Ishikawa (cell line): ENCODE measurements around the gene NEURL4.

Experiments
- CEBPB ChIP-seq: IDR thresholded peaks from 2 replicates; pipeline ENCODE4 v1.6.1; 2012
- CREB1 ChIP-seq: IDR thresholded peaks from 2 replicates; pipeline ENCODE4 v1.6.1; 2012; ENCODE audit warnings: low read depth
- EP300 ChIP-seq: IDR thresholded peaks from 2 replicates; pipeline ENCODE4 v1.6.1; 2012; ENCODE audit warnings: borderline replicate concordance
- MAX ChIP-seq: IDR thresholded peaks from 2 replicates; pipeline ENCODE4 v1.6.1; 2012
- RAD21 ChIP-seq: IDR thresholded peaks from 2 replicates; pipeline ENCODE4 v1.6.1; 2012; ENCODE audit warnings: low read depth
- TCF12 ChIP-seq: IDR thresholded peaks from 2 replicates; pipeline ENCODE4 v1.6.1; 2012; ENCODE audit warnings: low read depth
- YY1 ChIP-seq: IDR thresholded peaks from 2 replicates; pipeline ENCODE4 v1.6.1; 2012; ENCODE audit warnings: low read depth
- TF ChIP-seq, protein P1 (sequence below): IDR thresholded peaks from 2 replicates; pipeline ENCODE4 v1.6.1; 2012
- TF ChIP-seq, protein P2 (sequence below): IDR thresholded peaks from 2 replicates; pipeline ENCODE4 v1.6.1; 2012; ENCODE audit warnings: low read depth, mild to moderate bottlenecking

GRCh38 chr17:7312432-7313087 is 16.6 kb downstream of the NEURL4 start:
- TF ChIP-seq CREB1 = no peak
- TF ChIP-seq TCF12 = no peak
- TF ChIP-seq, protein P1, sequence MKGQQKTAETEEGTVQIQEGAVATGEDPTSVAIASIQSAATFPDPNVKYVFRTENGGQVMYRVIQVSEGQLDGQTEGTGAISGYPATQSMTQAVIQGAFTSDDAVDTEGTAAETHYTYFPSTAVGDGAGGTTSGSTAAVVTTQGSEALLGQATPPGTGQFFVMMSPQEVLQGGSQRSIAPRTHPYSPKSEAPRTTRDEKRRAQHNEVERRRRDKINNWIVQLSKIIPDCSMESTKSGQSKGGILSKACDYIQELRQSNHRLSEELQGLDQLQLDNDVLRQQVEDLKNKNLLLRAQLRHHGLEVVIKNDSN = no peak
- no peak for TF ChIP-seq RAD21
- TF ChIP-seq YY1 = no peak
- TF ChIP-seq, protein P2, sequence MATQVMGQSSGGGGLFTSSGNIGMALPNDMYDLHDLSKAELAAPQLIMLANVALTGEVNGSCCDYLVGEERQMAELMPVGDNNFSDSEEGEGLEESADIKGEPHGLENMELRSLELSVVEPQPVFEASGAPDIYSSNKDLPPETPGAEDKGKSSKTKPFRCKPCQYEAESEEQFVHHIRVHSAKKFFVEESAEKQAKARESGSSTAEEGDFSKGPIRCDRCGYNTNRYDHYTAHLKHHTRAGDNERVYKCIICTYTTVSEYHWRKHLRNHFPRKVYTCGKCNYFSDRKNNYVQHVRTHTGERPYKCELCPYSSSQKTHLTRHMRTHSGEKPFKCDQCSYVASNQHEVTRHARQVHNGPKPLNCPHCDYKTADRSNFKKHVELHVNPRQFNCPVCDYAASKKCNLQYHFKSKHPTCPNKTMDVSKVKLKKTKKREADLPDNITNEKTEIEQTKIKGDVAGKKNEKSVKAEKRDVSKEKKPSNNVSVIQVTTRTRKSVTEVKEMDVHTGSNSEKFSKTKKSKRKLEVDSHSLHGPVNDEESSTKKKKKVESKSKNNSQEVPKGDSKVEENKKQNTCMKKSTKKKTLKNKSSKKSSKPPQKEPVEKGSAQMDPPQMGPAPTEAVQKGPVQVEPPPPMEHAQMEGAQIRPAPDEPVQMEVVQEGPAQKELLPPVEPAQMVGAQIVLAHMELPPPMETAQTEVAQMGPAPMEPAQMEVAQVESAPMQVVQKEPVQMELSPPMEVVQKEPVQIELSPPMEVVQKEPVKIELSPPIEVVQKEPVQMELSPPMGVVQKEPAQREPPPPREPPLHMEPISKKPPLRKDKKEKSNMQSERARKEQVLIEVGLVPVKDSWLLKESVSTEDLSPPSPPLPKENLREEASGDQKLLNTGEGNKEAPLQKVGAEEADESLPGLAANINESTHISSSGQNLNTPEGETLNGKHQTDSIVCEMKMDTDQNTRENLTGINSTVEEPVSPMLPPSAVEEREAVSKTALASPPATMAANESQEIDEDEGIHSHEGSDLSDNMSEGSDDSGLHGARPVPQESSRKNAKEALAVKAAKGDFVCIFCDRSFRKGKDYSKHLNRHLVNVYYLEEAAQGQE = no peak
- no peak for TF ChIP-seq CEBPB
- no peak for TF ChIP-seq EP300
- TF ChIP-seq MAX = no peak
